GM12892 (cell line): ENCODE results near the gene MAP1LC3B.

Experiments used
- POLR2A ChIP-seq: IDR thresholded peaks from 2 replicates; pipeline ENCODE4 v1.6.1; 2011; ENCODE audit warnings: low read depth, low read length, control low read depth
- POLR2AphosphoS5 ChIP-seq: IDR thresholded peaks from 2 replicates; pipeline ENCODE4 v1.6.1; 2011; ENCODE audit warnings: low read depth, low read length, control low read depth
- TAF1 ChIP-seq: IDR thresholded peaks from 2 replicates; pipeline ENCODE4 v1.6.1; 2011; ENCODE audit warnings: low read depth, mild to moderate bottlenecking, control low read depth, low read length, borderline replicate concordance

GRCh38 chr16:87406495-87407088 lies 14.5 kb downstream of the MAP1LC3B start:
- TF ChIP-seq POLR2A, result no peak
- TF ChIP-seq TAF1, result no peak
- no peak for TF ChIP-seq POLR2AphosphoS5
